GM12892 (cell line): Measurements from ENCODE around the gene SMIM35.

ENCODE experiments used
- POLR2A ChIP-seq: IDR thresholded peaks from 2 replicates; pipeline ENCODE4 v1.6.1; 2011; ENCODE audit warnings: low read depth, low read length, control low read depth
- POLR2AphosphoS5 ChIP-seq: IDR thresholded peaks from 2 replicates; pipeline ENCODE4 v1.6.1; 2011; ENCODE audit warnings: low read depth, low read length, control low read depth

- no peak for TF ChIP-seq POLR2A
- TF ChIP-seq POLR2AphosphoS5, result no peak
Observed at GRCh38 chr11:118048472-118049370, 38.0 kb downstream of the SMIM35 start.
